ENCODE results near the gene CLIC3. TPM values are rescaled to one million over a fixed set of nuclear protein-coding genes. Genes with fewer than 3 reads are reported as not detected.

The CLIC3 gene
- total RNA-seq, 2 experiments from 2014 or later = not detected

DNA sequence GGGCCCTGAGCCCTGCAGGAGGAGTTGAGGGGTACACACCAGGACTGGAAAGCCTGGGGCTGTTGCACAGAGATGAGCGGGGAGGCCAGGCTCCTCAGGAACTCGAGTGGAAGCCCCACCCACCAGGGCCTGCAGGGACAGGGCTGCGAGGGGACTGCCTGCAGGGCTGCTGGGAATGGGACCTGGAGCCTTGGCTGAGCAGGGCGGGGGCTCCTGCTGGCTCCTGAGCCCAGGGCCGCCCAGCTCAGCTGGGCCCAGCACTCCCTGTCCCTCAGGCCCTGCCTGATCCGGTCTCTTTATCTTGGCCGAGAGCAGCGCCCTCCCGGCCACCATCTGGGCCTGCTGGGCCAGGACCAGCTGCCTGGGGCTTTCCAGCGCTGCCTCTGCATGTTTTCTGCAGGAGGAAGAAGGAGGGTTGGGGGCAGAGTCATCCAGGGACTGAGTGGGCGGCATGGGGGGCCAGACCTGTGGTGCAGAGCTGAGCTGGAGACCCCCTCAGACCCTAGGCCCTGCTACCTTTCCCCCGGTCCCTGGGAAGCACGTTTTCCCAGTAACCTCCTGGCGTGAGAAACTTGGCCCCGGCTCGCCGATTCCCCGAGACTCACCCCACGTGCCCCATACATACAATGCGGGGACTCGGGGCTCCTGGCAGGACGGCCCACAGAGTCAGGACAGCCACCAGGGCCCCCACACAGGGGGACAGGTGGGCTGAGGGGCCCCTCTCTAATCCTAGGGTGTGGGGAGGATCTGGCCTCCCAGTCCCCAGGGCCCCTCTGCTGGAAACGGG lies 34.9 kb downstream of the CLIC3 start:
- no peaks in the 10 kb centered on the region for H3K9me3 ChIP-seq (ENCODE audit: low read length)
- H3K36me3 ChIP-seq (ENCODE audit: insufficient read depth, low read length) = no peaks in the 10 kb centered on the region
- peaks cover 8% of the 10 kb centered on the region for H3K4me1 ChIP-seq (ENCODE audit: insufficient read depth, low read length, poor library complexity, severe bottlenecking)
- ChIA-PET CTCF (ENCODE audit: unreplicated experiment) (no interaction called here), POLR2A (no interaction called here)
- no peaks in the 10 kb centered on the region for H4K20me1 ChIP-seq (ENCODE audit: insufficient read depth, low read length)
- H3K27ac ChIP-seq (ENCODE audit: low read depth, low read length, poor library complexity, severe bottlenecking) = no peak overlapping the region
- no peaks in the 10 kb centered on the region for H3K9me2 ChIP-seq (ENCODE audit: insufficient read depth, low read length)
- no peaks in the 10 kb centered on the region for H3K79me2 ChIP-seq (ENCODE audit: insufficient read depth, low read depth, low read length)
- no peak for DNase-seq (ENCODE audit: low spot score)
- intact Hi-C loops (cut with micrococcal nuclease; ENCODE audit: unreplicated experiment) = no loop called here
- no peak overlapping the region for H2AFZ ChIP-seq (ENCODE audit: low read length)
- TF ChIP-seq, protein P1, sequence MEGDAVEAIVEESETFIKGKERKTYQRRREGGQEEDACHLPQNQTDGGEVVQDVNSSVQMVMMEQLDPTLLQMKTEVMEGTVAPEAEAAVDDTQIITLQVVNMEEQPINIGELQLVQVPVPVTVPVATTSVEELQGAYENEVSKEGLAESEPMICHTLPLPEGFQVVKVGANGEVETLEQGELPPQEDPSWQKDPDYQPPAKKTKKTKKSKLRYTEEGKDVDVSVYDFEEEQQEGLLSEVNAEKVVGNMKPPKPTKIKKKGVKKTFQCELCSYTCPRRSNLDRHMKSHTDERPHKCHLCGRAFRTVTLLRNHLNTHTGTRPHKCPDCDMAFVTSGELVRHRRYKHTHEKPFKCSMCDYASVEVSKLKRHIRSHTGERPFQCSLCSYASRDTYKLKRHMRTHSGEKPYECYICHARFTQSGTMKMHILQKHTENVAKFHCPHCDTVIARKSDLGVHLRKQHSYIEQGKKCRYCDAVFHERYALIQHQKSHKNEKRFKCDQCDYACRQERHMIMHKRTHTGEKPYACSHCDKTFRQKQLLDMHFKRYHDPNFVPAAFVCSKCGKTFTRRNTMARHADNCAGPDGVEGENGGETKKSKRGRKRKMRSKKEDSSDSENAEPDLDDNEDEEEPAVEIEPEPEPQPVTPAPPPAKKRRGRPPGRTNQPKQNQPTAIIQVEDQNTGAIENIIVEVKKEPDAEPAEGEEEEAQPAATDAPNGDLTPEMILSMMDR (conservative IDR thresholded peaks at IDR 0.05; ENCODE audit: low read length) = no peak
- no peak for TF ChIP-seq EZH2phosphoT487 (IDR thresholded peaks at IDR 0.05; ENCODE audit: borderline replicate concordance, low read depth, low read length)
- no peak overlapping the region for H3K4me2 ChIP-seq (ENCODE audit: low read length)
- no TSS peak for BruUV-seq (replicated peaks)
- no peak overlapping the region for H3K4me3 ChIP-seq (ENCODE audit: low read depth, low read length, poor library complexity, severe bottlenecking)

DNA sequence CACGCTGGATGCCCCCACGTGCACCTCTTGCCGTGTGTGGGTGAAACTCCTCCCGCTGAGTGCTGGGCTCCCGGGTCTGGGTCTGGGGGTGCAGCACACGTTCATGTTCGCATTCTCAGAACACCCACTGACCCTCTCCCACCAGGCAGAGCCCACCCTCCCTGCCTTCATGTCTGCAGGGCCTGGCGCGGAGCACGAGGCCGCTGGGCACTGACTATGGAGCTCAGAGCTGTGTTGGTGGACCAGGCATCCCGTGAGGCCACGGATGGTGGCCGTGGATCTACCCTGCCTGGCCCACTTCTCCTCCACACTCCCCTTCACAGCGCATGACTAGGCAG lies 35.5 kb downstream of the CLIC3 start:
- CTCF ChIA-PET (ENCODE audit: unreplicated experiment) = no interaction called here
- BruUV-seq (replicated peaks) = no TSS peak

More for the DNA sequence above, 35.5 kb downstream of the CLIC3 start:
- Histone ChIP-seq H3K27ac (ENCODE audit: low read depth, low read length, poor library complexity, severe bottlenecking) (no peak overlapping the region), H3K4me3 (ENCODE audit: low read depth, low read length, poor library complexity, severe bottlenecking) (no peak overlapping the region), H3K9me2 (ENCODE audit: insufficient read depth, low read length) (no peaks in the 10 kb centered on the region), H3K4me1 (ENCODE audit: insufficient read depth, low read length, poor library complexity, severe bottlenecking) (peaks cover 4% of the 10 kb centered on the region), H3K79me2 (ENCODE audit: insufficient read depth, low read depth, low read length) (no peaks in the 10 kb centered on the region), H3K9me3 (ENCODE audit: low read length) (no peaks in the 10 kb centered on the region), H2AFZ (ENCODE audit: low read length) (no peak overlapping the region), H3K36me3 (ENCODE audit: insufficient read depth, low read length) (no peaks in the 10 kb centered on the region), H4K20me1 (ENCODE audit: insufficient read depth, low read length) (no peaks in the 10 kb centered on the region), H3K4me2 (ENCODE audit: low read length) (no peak overlapping the region)
- TF ChIP-seq, protein P1 (conservative IDR thresholded peaks at IDR 0.05; ENCODE audit: low read length) = no peak
- no peak for TF ChIP-seq EZH2phosphoT487 (IDR thresholded peaks at IDR 0.05; ENCODE audit: borderline replicate concordance, low read depth, low read length)
- POLR2A ChIA-PET = no interaction called here
- DNase-seq (ENCODE audit: low spot score) = no peak
- intact Hi-C loops (cut with micrococcal nuclease; ENCODE audit: unreplicated experiment) = no loop called here
